Endothelial cell of umbilical vein (primary cell): ENCODE measurements around the gene VASH2. TPM values are rescaled to one million over a fixed set of nuclear protein-coding genes. Genes with fewer than 3 reads are reported as not detected.

Experiments
- BruUV-seq: library from RNA; stranded (reverse); fragments of 400-500 nt; replicated peaks from 2 replicates; lab custom pipeline; 2021; lab: Mats Ljungman, UMichigan
- CTCF ChIA-PET: fragments of 300-600, 350-600 bp; sonication (Branson Sonifier 250); formaldehyde crosslinking; loops from one replicate; lab custom pipeline; 2021; ENCODE audit warnings: antibody characterized with exemption, inconsistent platforms; lab: Charles Lee
- POLR2A ChIA-PET: fragments of 300-600, 350-600 bp; sonication (Branson Sonifier 250); formaldehyde crosslinking; loops from one replicate; lab custom pipeline; 2021; ENCODE audit warnings: antibody characterized with exemption, inconsistent platforms; lab: Charles Lee
- DNase-seq: peaks from one replicate; pipeline ENCODE4 v3.0.0-alpha.2; 2011; ENCODE audit warnings: low read depth, low spot score
- FAIRE-seq: peaks from 2 replicates; lab custom pipeline; 2011; peaks lifted over from hg19 to GRCh38; lab: Jason Lieb, UNC
- H2AFZ ChIP-seq: 2 replicates; pipeline ENCODE4 v1.6.0; 2012; ENCODE audit warnings: low read depth, low read length, control low read depth, inconsistent platforms
- H3K27ac ChIP-seq: 2 replicates; pipeline ENCODE4 v1.5.1; 2011; ENCODE audit warnings: low read depth, mild to moderate bottlenecking, control low read depth, low read length, moderate library complexity; ENCODE audit not compliant: insufficient read depth
- H3K27me3 ChIP-seq, 2 experiments: 2 replicates each; pipeline versions ENCODE4 v1.6.0 to v1.6.1; 2011; ENCODE audit warnings: low read length in 2 of 2, mixed read lengths in 1 of 2; ENCODE audit not compliant: control insufficient read depth in 2 of 2, insufficient read depth in 2 of 2
- H3K36me3 ChIP-seq, 2 experiments: 2 replicates in 1 of 2; 3 replicates in 1 of 2; pipeline ENCODE4 v1.5.1; 2011; ENCODE audit warnings: low read length in 2 of 2, mild to moderate bottlenecking in 1 of 2, moderate library complexity in 1 of 2; ENCODE audit not compliant: control insufficient read depth in 2 of 2, insufficient read depth in 2 of 2; ENCODE audit errors: extremely low read depth in 1 of 2
- H3K4me1 ChIP-seq: 3 replicates; pipeline ENCODE4 v1.5.1; 2011; ENCODE audit warnings: mild to moderate bottlenecking, low read length; ENCODE audit not compliant: control insufficient read depth, insufficient read depth; ENCODE audit errors: extremely low read depth
- H3K4me2 ChIP-seq: 2 replicates; pipeline ENCODE4 v1.6.1; 2011; ENCODE audit warnings: low read length, control low read depth, mixed read lengths; ENCODE audit not compliant: insufficient read depth
- H3K4me3 ChIP-seq, 3 experiments: fragments of 200-600 bp in 1 of 3; sonication (generic), shearing (Covaris generic) in 1 of 3; replicated peaks in 1 of 3; 2 replicates each; pipeline ENCODE4 v1.5.1; 2011 to 2016; ENCODE audit warnings: control low read depth in 3 of 3, low read length in 3 of 3, mild to moderate bottlenecking in 2 of 3, inconsistent platforms in 1 of 3, low read depth in 1 of 3, moderate library complexity in 1 of 3; ENCODE audit not compliant: insufficient read depth in 1 of 3
- H3K79me2 ChIP-seq: 2 replicates; pipeline ENCODE4 v1.6.0; 2012; ENCODE audit warnings: low read length, inconsistent platforms; ENCODE audit not compliant: control insufficient read depth, insufficient read depth
- H3K9ac ChIP-seq: replicated peaks from 2 replicates; pipeline ENCODE3; 2011; ENCODE audit warnings: low read length, control low read depth; ENCODE audit not compliant: insufficient read depth; ENCODE audit errors: extremely low read depth
- H3K9me1 ChIP-seq: replicated peaks from 3 replicates; pipeline ENCODE4 v1.6.0; 2011; ENCODE audit warnings: mild to moderate bottlenecking, low read length; ENCODE audit not compliant: control insufficient read depth, insufficient read depth; ENCODE audit errors: extremely low read depth
- H3K9me3 ChIP-seq: replicated peaks from 2 replicates; pipeline ENCODE4 v1.5.1; 2012; ENCODE audit warnings: low read length, inconsistent platforms; ENCODE audit not compliant: control insufficient read depth, insufficient read depth
- H4K20me1 ChIP-seq: replicated peaks from 2 replicates; pipeline ENCODE3; 2011; ENCODE audit warnings: mild to moderate bottlenecking, low read length; ENCODE audit not compliant: control insufficient read depth, insufficient read depth; ENCODE audit errors: extremely low read depth
- CTCF ChIP-seq, 2 donors: IDR thresholded peaks; 1 replicate in 1 of 2; 2 replicates in 1 of 2; pipeline ENCODE4 v1.5.1; 2011; ENCODE audit warnings: low read length in 2 of 2, mild to moderate bottlenecking in 2 of 2, moderate library complexity in 2 of 2, control low read depth in 1 of 2, inconsistent platforms in 1 of 2, low read depth in 1 of 2; ENCODE audit not compliant: insufficient read depth in 1 of 2; ENCODE audit errors: extremely low read depth in 1 of 2
- EZH2 ChIP-seq: IDR thresholded peaks from 2 replicates; pipeline ENCODE4 v1.6.1; 2012; ENCODE audit warnings: borderline replicate concordance, low read depth, mild to moderate bottlenecking, moderate library complexity, low read length, inconsistent platforms; ENCODE audit not compliant: severe bottlenecking
- FOS ChIP-seq: IDR thresholded peaks from 2 replicates; pipeline ENCODE4 v1.6.1; 2011; ENCODE audit warnings: mild to moderate bottlenecking, low read length, moderate library complexity, borderline replicate concordance; ENCODE audit not compliant: insufficient read depth
- GATA2 ChIP-seq: IDR thresholded peaks from 2 replicates; pipeline ENCODE4 v1.7.0; 2011; ENCODE audit warnings: low read depth, mild to moderate bottlenecking, moderate library complexity, mixed read lengths, low read length; ENCODE audit not compliant: insufficient read length, insufficient read depth
- JUN ChIP-seq: IDR thresholded peaks from 2 replicates; pipeline ENCODE4 v1.6.1; 2011; ENCODE audit warnings: borderline replicate concordance, low read depth; ENCODE audit not compliant: insufficient read length, insufficient read depth
- MAX ChIP-seq: IDR thresholded peaks from 2 replicates; pipeline ENCODE4 v1.6.1; 2011; ENCODE audit not compliant: insufficient read depth, insufficient read length
- MYC ChIP-seq: IDR thresholded peaks from one replicate; pipeline ENCODE4 v1.6.1; 2011; ENCODE audit warnings: mild to moderate bottlenecking, low read depth, low read length
- POLR2A ChIP-seq: IDR thresholded peaks from 2 replicates; pipeline ENCODE4 v1.6.1; 2012; ENCODE audit warnings: low read depth, mild to moderate bottlenecking, control low read depth, low read length
- POLR2AphosphoS5 ChIP-seq: IDR thresholded peaks from 2 replicates; pipeline ENCODE4 v1.6.1; 2012; ENCODE audit warnings: low read depth, mild to moderate bottlenecking, control low read depth, low read length, moderate library complexity; ENCODE audit not compliant: insufficient read depth
- dilution Hi-C: fragments of 300-500 bp; cut with MboI; formaldehyde crosslinking; loops from one replicate; pipeline ENCODE4 v1.15.0; 2019; ENCODE audit warnings: low sequenced_read_pairs; ENCODE audit not compliant: extremely low pct_ligation_motif_present
- intact Hi-C: fragments of 100-400 bp; cut with micrococcal nuclease; formaldehyde crosslinking; loops from one replicate; pipeline ENCODE4 v1.10.0; 2022
- polyA plus RNA-seq, 4 experiments: library from polyadenylated mRNA; depleted of rRNA in 3 of 4; stranded (reverse) in 3 of 4; unstranded in 1 of 4; fragments of >200 nt; gene quantifications; 2 replicates each; pipeline versions ENCODE4 v1.2.1 to v1.2.3, GENCODE V29; 2011 to 2012; ENCODE audit warnings: missing spikeins in 1 of 4
- total RNA-seq: library from RNA; stranded (reverse); gene quantifications from 2 replicates; pipeline ENCODE4 v1.2.3, GENCODE V29; 2021

VASH2 gene
- total and polyA plus RNA-seq, 2 donors (not counting 3 experiments of a cell fraction or from before 2014, with no cell fraction given): 0.70 to 2.9 TPM

GRCh38 chr1:212917858-212918257 is 32.5 kb upstream of the VASH2 start:
- Histone ChIP-seq H3K9me3 (no peaks in the 10 kb centered on the region), H2AFZ (no peak overlapping the region), H4K20me1 (no peaks in the 10 kb centered on the region), H3K4me2 (no peak overlapping the region), H3K4me1 (no peaks in the 10 kb centered on the region), H3K27ac (no peak overlapping the region), H3K36me3 (no peaks in the 10 kb centered on the region), H3K27me3 (peaks cover 0 to 13% of the 10 kb centered on the region in 2 experiments), H3K9ac (no peak overlapping the region), H3K79me2 (no peaks in the 10 kb centered on the region), H3K4me3 (no peak overlapping the region), H3K9me1 (no peaks in the 10 kb centered on the region)
- dilution Hi-C loops (no loop called here), intact Hi-C loops (loop anchor here (5.0 kb wide), 1 partner anchor 79 kb away; no protein-coding TSS in a partner anchor)
- FAIRE-seq (no peak), DNase-seq (no peak)
- BruUV-seq: no TSS peak
- CTCF ChIA-PET: interaction anchor here (0.6 kb wide), 1 partner anchor 33 kb away, joined by 3 read pairs; no protein-coding TSS in a partner anchor
- TF ChIP-seq FOS: no peak
- TF ChIP-seq GATA2: no peak
- no peak for TF ChIP-seq MAX
- no peak for TF ChIP-seq MYC
- TF ChIP-seq EZH2: no peak
- TF ChIP-seq JUN: no peak
- TF ChIP-seq POLR2A: no peak
- TF ChIP-seq POLR2AphosphoS5: no peak
- POLR2A ChIA-PET: no interaction called here

- Histone ChIP-seq H3K9ac (no peak overlapping the region), H3K36me3 (no peaks in the 10 kb centered on the region), H3K79me2 (no peaks in the 10 kb centered on the region), H4K20me1 (no peaks in the 10 kb centered on the region), H3K4me2 (no peak overlapping the region), H3K9me1 (no peaks in the 10 kb centered on the region), H3K4me3 (no peak overlapping the region), H3K4me1 (no peaks in the 10 kb centered on the region), H2AFZ (no peak overlapping the region), H3K9me3 (no peaks in the 10 kb centered on the region), H3K27ac (no peak overlapping the region), H3K27me3 (peaks cover 0 to 15% of the 10 kb centered on the region in 2 experiments)
- no peak for TF ChIP-seq MYC
- no peak for TF ChIP-seq POLR2AphosphoS5
- TF ChIP-seq CTCF (IDR thresholded peaks at IDR 0.05; ENCODE audit: extremely low read depth in 1 of 2, insufficient read depth in 1 of 2, low read depth in 1 of 2, low read length in 2 of 2): no peak
- TF ChIP-seq MAX: no peak
- no peak for TF ChIP-seq EZH2
- no peak for TF ChIP-seq GATA2
- TF ChIP-seq FOS: no peak
- TF ChIP-seq JUN: no peak
- no peak for TF ChIP-seq POLR2A
- POLR2A ChIA-PET: no interaction called here
- BruUV-seq: no TSS peak
- intact Hi-C loops (loop anchor here (5.0 kb wide), 1 partner anchor 78 kb away; no protein-coding TSS in a partner anchor), dilution Hi-C loops (no loop called here)
- CTCF ChIA-PET: no interaction called here
- DNase-seq (no peak), FAIRE-seq (no peak)
Measured at GRCh38 chr1:212918824-212919223, 31.5 kb upstream of the VASH2 start.
